OCI-LY7 (cell line): ENCODE data around the gene RPS4Y1. TPM values are rescaled to one million over a fixed set of nuclear protein-coding genes. Genes with fewer than 3 reads are reported as not detected.

Source experiments
- BruUV-seq: library from RNA; stranded (reverse); fragments of 400-500 nt; replicated peaks from 2 replicates; lab custom pipeline; 2021; lab: Mats Ljungman, UMichigan
- CTCF ChIA-PET: fragments of 300-600 bp; sonication (Branson Sonifier 250); formaldehyde crosslinking; loops from one replicate; lab custom pipeline; 2022; ENCODE audit warnings: antibody characterized with exemption; ENCODE audit not compliant: unreplicated experiment; lab: Charles Lee
- POLR2A ChIA-PET: fragments of 300-600 bp; sonication (Branson Sonifier 250); formaldehyde crosslinking; loops from one replicate; lab custom pipeline; 2022; ENCODE audit warnings: antibody characterized with exemption; lab: Charles Lee
- DNase-seq: peaks from one replicate; pipeline ENCODE4 v3.0.0-alpha.2; 2015; ENCODE audit warnings: low spot score
- H2AFZ ChIP-seq: fragments of 200-600 bp; sonication (generic), shearing (Covaris generic); 2 replicates; pipeline ENCODE4 v1.6.1; 2014; ENCODE audit warnings: mild to moderate bottlenecking, antibody characterized with exemption, low read length, moderate library complexity
- H3K27ac ChIP-seq: fragments of 200-600 bp; sonication (generic); 2 replicates; pipeline ENCODE4 v1.5.1; 2014; ENCODE audit warnings: mixed run types, low read depth, mild to moderate bottlenecking, moderate library complexity, low read length, inconsistent platforms; ENCODE audit not compliant: poor library complexity, severe bottlenecking
- H3K36me3 ChIP-seq: fragments of 200-600 bp; sonication (generic); 2 replicates; pipeline ENCODE4 v1.6.1; 2014; ENCODE audit warnings: mild to moderate bottlenecking, antibody characterized with exemption, low read length, moderate library complexity, mixed read lengths; ENCODE audit not compliant: insufficient read depth
- H3K4me1 ChIP-seq: fragments of 200-600 bp; sonication (generic); 2 replicates; pipeline ENCODE4 v1.5.1; 2014; ENCODE audit warnings: mild to moderate bottlenecking, low read length; ENCODE audit not compliant: insufficient read depth, poor library complexity, severe bottlenecking
- H3K4me2 ChIP-seq: fragments of 200-600 bp; sonication (generic); 2 replicates; pipeline ENCODE4 v1.6.1; 2014; ENCODE audit warnings: mild to moderate bottlenecking, low read length
- H3K4me3 ChIP-seq: fragments of 200-600 bp; sonication (generic); 2 replicates; pipeline ENCODE4 v1.5.1; 2014; ENCODE audit warnings: mild to moderate bottlenecking, low read depth, low read length; ENCODE audit not compliant: poor library complexity, severe bottlenecking
- H3K79me2 ChIP-seq: fragments of 200-600 bp; sonication (generic); 2 replicates; pipeline ENCODE4 v1.6.1; 2016; ENCODE audit warnings: low read depth, mild to moderate bottlenecking, low read length, moderate library complexity, mixed read lengths; ENCODE audit not compliant: insufficient read depth
- H3K9me2 ChIP-seq: fragments of 200-600 bp; sonication (generic); 2 replicates; pipeline ENCODE4 v1.6.1; 2016; ENCODE audit warnings: mild to moderate bottlenecking, low read length, mixed read lengths; ENCODE audit not compliant: insufficient read depth
- H3K9me3 ChIP-seq: fragments of 200-600 bp; sonication (generic); 2 replicates; pipeline ENCODE4 v1.6.1; 2014; ENCODE audit warnings: mild to moderate bottlenecking, mixed run types, low read length, mixed read lengths
- H4K20me1 ChIP-seq: fragments of 200-600 bp; sonication (generic); 2 replicates; pipeline ENCODE4 v1.6.1; 2014; ENCODE audit warnings: mild to moderate bottlenecking, antibody characterized with exemption, low read length, moderate library complexity, mixed read lengths; ENCODE audit not compliant: insufficient read depth
- CTCF ChIP-seq: fragments of 200-600 bp; sonication (generic); conservative IDR thresholded peaks from 2 replicates; pipeline ENCODE4 v1.5.1; 2014; ENCODE audit warnings: mild to moderate bottlenecking, antibody characterized with exemption, low read length, moderate library complexity, mixed read lengths
- EZH2phosphoT487 ChIP-seq: fragments of 200-600 bp; sonication (generic); IDR thresholded peaks from 2 replicates; pipeline ENCODE4 v1.6.1; 2018; ENCODE audit warnings: low read depth, borderline replicate concordance, mild to moderate bottlenecking, mixed run types, antibody characterized with exemption, low read length, moderate library complexity, mixed read lengths
- intact Hi-C: fragments of 100-400 bp; cut with micrococcal nuclease; formaldehyde crosslinking; loops from one replicate; pipeline ENCODE4 v1.10.0; 2022; ENCODE audit not compliant: unreplicated experiment
- total RNA-seq, 2 experiments: library from RNA; depleted of rRNA in 1 of 2; stranded (reverse); fragments of >200 nt in 1 of 2; shearing (Covaris generic) in 1 of 2; gene quantifications; 2 replicates each; pipeline ENCODE4 v1.2.3, GENCODE V29; 2014 to 2022

The RPS4Y1 gene
- total RNA-seq, 2 experiments from 2014 or later, result 196 to 283 TPM

- TF ChIP-seq CTCF, result no peak
- TF ChIP-seq EZH2phosphoT487, result no peak
- H3K4me1 ChIP-seq, result peaks cover 9% of the 10 kb centered on the region
- ChIA-PET CTCF (no interaction called here), POLR2A (no interaction called here)
- no peaks in the 10 kb centered on the region for H3K9me3 ChIP-seq
- no peak overlapping the region for H3K4me2 ChIP-seq
- no peak overlapping the region for H2AFZ ChIP-seq
- H3K36me3 ChIP-seq, result no peaks in the 10 kb centered on the region
- intact Hi-C loops, result no loop called here
- no TSS peak for BruUV-seq
- H3K9me2 ChIP-seq, result no peaks in the 10 kb centered on the region
- no peaks in the 10 kb centered on the region for H4K20me1 ChIP-seq
- H3K4me3 ChIP-seq, result no peak overlapping the region
- no peaks in the 10 kb centered on the region for H3K79me2 ChIP-seq
- no peak for DNase-seq
- H3K27ac ChIP-seq, result no peak overlapping the region
Measured at GRCh38 chrY:2887386-2887785, 46.0 kb downstream of the RPS4Y1 start.

GRCh38 chrY:2887955-2888354, 46.6 kb downstream of the RPS4Y1 start:
- intact Hi-C loops, result no loop called here
- BruUV-seq, result no TSS peak
- CTCF ChIA-PET, result no interaction called here
- POLR2A ChIA-PET, result no interaction called here
- Histone ChIP-seq H3K27ac (no peak overlapping the region), H3K79me2 (no peaks in the 10 kb centered on the region), H4K20me1 (no peaks in the 10 kb centered on the region), H3K9me2 (no peaks in the 10 kb centered on the region), H3K4me1 (peaks cover 9% of the 10 kb centered on the region), H2AFZ (no peak overlapping the region), H3K4me3 (no peak overlapping the region), H3K36me3 (no peaks in the 10 kb centered on the region), H3K9me3 (no peaks in the 10 kb centered on the region), H3K4me2 (no peak overlapping the region)
- no peak for TF ChIP-seq CTCF
- DNase-seq, result no peak

GRCh38 chrY:2893471-2893870, 52.1 kb downstream of the RPS4Y1 start:
- ChIA-PET CTCF (no interaction called here), POLR2A (interaction anchor here (0.8 to 1.0 kb wide), 2 partner anchors 28 to 54 kb away, joined by 3 read pairs; no protein-coding TSS in a partner anchor)
- H4K20me1 ChIP-seq, result no peaks in the 10 kb centered on the region
- no peaks in the 10 kb centered on the region for H3K36me3 ChIP-seq
- H3K27ac ChIP-seq, result no peak overlapping the region
- no TSS peak for BruUV-seq
- DNase-seq, result no peak
- H3K9me3 ChIP-seq, result no peaks in the 10 kb centered on the region
- H3K4me2 ChIP-seq, result no peak overlapping the region
- no peak for TF ChIP-seq CTCF
- no peak for TF ChIP-seq EZH2phosphoT487
- H3K4me3 ChIP-seq, result no peak overlapping the region
- H3K4me1 ChIP-seq, result no peaks in the 10 kb centered on the region
- no peaks in the 10 kb centered on the region for H3K9me2 ChIP-seq
- no peaks in the 10 kb centered on the region for H3K79me2 ChIP-seq
- intact Hi-C loops, result no loop called here
- H2AFZ ChIP-seq, result no peak overlapping the region
